ENCODE measurements around the gene PRRX2.
"Not testable (repeated sequence)": the region's sequence is repeated elsewhere in the genome, so short reads cannot be mapped to it uniquely, and the experiment has no call there.

The PRRX2 gene

DNA sequence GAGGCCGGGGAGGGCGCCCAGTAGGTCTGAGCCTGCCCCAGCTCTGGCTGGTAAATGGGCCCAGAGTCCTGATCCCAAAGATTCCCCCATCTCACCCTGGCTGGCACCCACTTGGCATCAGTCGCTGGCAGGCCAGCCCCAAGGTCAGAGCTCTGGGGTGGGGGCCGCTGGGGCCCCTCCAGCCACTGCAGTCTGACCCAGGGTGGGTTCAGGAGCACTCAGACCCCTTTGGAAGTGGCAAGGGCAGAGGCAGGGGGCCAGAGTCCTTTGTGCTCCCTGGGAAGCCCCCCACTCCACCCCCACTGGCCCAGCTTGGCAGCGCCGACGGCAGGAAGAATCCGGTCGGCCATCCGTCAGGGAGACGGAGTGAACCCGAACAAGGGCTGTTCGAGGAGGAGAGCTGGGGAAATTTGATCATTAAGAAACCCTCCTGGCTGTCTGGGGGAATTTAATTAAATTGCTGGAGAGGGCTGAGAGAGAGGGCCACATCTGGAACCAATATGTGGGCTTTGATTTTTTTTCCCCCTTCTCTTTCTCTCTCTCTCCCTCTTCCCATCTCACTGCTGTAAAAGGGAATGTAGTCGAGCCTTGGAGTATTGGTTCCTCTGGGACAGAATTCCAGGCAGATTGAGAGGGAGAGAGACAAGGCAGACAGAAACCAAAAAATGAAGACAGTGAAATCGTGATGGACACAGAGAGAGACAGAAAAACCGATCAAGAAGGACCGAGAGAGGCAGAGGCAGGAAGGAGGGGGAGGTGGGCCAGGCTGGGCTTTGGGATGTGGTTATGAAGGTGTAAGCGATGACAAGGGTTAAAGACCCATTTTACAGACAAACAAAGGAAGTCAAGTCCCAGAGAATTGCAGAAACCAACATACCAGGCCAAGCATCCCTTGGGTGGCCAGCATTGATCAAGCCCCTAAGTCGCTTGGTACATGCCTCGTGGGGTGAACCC, 15.4 kb upstream of the PRRX2 start:
- in situ Hi-C loops (cut with HindIII; ENCODE audit: low sequenced_read_pairs) = no loop called here

DNA sequence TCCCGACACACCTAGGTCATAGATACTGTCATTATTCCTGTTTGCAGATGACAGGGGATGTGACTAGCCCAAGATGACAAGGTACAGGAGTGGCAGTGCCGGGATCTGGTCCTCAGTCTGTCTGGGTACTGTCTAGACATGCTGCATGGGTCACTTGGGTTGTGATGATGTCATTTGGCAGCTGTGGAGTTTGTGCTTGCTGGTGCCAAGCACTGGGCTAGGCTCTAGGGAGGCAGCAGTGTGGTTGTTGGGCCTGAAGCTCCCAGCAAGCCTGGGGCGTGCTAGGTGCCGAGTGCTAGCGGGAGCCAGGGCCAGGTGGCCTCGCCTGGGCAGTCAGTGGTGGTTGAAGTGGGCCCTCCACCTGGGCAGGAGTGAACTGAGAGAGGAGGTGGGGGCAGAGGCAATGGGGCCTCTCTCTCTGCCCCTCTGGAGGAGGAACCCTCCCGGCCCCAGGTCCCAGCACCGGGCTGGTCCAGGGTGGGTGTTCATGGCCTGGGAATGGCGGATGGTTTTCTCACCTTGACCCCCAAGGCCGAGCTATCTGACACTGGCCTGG, 14.7 kb upstream of the PRRX2 start:
- in situ Hi-C loops (cut with HindIII; ENCODE audit: low sequenced_read_pairs) = no loop called here

DNA sequence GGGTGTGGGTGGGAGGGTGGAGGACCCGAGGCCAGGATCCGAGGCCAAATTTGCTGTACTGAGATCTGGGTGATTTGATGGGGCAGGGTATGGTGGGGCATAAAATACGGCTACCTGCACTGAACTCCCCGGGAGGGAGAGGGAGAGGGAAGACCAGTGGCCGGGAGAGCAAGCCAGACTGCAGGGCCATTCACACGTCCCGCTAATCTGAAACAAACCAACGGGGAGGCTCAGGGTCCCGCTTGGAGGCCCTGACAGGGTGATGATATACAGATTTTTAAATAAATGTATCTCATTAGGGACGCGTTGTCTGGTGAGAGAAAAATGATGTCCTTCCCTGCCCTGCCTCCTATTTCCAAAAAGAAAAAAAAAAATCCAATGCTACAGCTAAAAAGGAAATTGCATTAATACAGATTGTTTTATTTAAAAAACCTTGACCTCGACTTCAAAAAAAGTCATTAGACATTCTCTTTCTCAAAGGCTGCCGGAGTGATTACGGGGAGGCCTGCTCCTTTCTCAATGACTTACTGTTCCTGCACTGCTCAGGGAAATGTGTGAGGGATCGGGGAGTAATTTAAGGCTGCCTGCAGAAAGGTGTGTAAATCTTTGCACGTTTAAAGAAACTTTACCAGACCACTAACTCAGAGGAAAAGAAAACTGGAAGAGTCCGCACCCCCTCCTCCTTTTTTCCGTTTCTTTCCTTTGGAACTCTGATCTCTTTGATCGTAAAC, 11.5 kb upstream of the PRRX2 start:
- in situ Hi-C loops (cut with HindIII; ENCODE audit: low sequenced_read_pairs) = no loop called here

DNA sequence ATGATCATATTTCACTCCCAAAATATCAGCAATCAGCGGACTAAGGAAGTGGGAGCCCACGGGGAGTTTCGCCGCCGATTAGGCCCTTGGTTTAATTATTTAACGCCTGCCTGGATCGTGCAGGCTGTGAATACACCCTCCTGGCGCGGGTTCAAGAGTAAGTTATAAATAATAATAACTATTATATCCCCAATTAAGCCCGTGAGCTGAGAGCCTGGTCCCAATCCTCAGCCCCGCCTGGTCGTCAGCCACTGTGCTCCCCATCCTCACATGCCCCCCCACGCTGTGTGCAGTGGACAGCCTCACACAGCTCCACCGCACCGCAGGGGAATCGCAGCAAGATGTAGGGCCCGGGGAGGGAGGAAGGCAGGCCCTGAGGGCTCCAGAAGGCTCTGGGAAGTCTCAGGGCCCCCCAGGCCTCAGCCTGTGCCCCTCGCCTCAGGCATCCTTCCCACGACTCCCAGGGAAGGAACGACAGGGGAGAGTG, 10.8 kb upstream of the PRRX2 start:
- in situ Hi-C loops (cut with HindIII; ENCODE audit: low sequenced_read_pairs) = no loop called here

DNA sequence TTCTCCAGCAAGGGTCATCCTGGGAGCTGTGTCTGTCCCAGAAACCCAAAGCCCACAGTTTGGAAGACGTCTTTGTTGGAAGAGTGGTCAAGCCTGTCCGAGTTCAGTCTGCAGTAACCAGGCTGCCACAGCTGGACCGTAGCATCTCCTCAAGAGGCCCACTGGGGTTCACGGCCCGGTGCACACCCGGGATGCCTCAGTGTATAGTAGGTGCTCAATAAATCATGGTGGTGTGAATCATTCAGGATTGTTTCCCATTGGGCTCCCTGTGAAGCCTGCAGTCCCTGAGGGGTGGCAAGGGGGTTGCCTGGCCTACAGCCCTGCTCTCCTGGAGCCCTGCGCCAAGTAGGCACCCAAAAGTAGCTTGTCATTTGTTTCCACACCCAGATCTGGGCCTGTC, 10.3 kb upstream of the PRRX2 start:
- in situ Hi-C loops (cut with HindIII; ENCODE audit: low sequenced_read_pairs) = no loop called here

DNA sequence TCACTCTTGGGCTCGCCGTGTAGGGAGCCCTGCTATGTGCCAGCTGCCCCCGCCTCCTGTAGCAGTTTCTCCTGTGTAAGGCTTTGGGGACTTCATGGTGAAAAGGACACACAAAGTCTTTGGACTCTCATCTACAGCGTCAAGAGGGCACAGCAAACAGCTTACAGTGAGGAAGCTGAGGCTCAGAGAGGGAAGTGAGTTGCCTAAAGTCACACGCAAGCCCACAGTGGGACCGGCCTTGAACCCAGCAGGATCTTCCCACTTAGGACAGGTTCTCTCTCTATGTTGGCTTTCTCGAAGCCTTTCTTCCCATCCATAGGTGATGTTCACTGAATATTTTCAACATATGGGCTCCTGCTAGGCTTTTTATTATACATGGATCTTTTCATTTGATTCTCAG, 9.8 kb upstream of the PRRX2 start:
- in situ Hi-C loops (cut with HindIII; ENCODE audit: low sequenced_read_pairs) = no loop called here

DNA sequence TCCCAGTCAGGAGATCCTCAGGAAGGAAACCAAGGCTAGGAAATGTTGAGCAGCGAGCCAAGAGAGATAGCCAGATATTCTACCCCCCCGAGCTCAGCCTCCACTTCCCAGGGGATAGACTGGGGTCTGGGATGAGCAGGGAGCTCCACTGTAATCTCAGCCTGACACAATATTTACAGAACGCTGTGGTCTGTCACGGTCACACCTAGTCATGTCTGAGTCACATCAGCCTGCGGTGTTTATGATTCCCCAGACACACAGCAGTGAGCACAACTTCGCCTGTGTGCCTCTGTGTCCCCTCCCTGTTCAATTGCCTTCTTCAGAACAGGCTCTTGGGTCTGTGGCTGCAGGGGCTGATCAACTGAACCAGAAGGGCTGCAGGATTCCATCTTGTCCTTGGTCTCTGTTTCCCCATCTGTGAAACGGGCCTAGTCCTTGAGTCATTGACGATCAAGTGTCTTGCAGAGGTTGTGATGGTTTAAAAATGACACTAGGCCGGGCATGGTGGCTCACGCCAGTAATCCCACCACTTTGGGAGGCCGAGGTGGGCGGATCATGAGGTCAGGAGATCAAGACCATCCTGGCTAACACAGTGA, 8.6 kb upstream of the PRRX2 start:
- in situ Hi-C loops (cut with HindIII; ENCODE audit: low sequenced_read_pairs) = no loop called here

DNA sequence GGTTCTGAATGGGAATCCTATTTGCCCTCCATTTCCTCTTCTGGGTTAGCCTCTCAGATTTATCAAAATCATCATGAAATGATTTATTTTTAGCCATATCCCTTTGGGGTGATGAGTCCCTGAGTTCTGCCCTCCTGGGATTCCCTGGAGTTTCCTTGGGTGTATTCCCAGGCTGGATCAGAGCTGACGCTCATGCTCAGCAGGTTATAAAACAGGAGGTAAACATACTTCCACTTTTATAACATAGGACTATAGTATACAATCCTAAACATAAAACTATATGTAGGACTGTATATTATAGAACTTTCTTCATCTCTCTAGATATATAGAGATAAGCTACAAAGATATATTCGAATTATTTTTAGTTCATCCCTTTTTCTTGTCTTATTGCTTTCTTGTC, 4.4 kb upstream of the PRRX2 start:
- in situ Hi-C loops (cut with HindIII; ENCODE audit: low sequenced_read_pairs) = no loop called here

DNA sequence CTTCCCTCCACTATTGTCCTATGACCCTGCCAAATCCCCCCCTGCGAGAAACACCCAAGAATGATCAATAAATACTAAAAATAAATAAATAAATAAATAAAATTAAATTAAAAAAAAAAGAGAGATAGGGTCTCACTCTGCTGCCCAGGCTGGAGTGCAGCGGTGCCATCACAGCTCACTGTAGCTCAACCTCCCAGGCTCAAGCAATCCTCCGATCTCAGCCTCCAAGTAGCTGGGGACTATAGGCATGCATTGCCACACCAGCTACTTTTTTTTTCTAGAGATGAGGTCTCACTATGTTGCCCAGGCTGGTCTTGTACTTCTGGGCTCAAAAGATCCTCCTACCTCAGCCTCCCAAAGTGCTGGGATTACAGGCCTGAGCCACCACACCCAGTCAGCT, 3.2 kb upstream of the PRRX2 start:
- in situ Hi-C loops (cut with HindIII; ENCODE audit: low sequenced_read_pairs) = not testable (repeated sequence)

DNA sequence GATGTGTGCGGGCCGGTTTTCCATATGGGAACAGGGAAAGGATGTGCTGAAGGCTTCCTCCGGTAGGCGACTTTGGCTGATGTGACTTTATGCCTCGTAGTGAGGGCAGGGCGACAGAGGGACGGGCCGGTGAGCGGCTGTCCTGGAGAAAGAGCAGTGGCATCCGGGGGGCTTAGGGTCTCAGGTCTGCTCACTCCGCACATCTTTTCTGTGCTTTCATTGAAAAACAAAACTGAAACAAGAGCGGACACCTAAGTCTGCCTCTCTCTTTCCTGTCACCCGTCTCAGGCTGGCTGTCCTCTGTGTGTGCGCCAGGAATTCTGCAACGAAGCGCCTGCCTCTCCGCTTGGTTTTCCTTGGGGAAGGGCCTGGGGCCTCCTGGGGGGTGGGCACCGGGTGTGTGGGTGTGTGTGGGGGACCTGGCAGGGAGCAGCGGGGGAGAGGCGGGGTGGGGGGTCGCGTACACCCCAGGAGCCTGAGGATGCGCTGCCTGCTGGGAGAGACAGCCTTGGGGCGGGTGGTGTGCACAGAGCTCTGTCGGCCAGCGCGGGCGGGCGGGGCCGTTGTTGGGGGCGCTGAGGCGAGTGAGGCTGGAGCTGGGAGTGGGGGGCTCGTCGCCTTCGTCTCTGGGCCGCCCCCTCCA, 580 bp upstream of the PRRX2 start:
- in situ Hi-C loops (cut with HindIII; ENCODE audit: low sequenced_read_pairs) = no loop called here

DNA sequence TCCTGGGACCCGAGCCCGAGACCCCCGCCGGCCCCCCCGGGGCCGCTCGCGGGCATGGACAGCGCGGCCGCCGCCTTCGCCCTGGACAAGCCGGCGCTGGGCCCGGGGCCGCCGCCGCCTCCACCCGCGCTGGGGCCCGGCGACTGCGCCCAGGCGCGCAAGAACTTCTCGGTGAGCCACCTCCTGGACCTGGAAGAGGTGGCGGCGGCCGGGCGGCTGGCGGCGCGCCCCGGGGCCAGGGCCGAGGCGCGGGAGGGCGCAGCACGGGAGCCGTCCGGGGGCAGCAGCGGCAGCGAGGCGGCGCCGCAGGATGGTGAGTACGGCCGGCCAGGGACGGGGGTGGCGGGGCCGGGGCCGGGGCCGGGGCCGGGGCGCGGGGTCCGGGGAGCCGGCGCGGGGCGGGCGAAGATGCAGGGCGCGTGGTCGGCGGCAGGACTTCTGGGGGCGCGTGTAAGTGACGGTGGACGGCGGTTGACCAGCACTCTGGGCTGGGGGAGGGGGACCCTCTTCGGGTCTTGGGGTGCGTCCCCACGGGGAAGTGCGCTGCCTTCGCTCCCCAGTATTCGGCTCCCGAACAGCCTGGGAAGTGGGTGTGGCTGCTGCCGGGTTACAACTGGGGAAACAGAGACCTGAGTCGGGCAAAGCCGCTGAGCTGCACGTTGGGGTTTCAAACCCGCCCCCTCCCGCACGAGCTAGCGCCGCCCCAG, 520 bp downstream of the PRRX2 start:
- in situ Hi-C loops (cut with HindIII; ENCODE audit: low sequenced_read_pairs) = no loop called here

DNA sequence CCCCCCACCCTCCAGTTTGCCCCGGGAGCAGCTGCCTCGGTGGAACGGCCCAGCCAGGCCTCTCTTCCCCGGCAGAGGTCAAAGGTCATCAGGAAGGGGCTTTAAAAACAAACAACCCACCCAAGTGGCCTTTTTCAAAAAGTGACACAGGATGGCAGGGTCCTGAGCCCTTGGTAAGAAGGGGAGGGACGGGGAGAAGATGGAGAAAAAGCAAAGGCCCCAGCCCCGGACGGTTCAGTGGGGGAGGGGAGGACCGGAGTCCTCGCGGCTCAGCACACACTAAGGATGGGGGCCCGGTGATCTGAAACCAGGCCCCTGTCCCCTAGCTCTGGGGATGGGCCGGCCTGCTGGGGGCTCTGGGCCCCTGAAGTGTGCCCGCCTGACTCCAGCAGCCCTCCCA, 1.1 kb downstream of the PRRX2 start:
- in situ Hi-C loops (cut with HindIII; ENCODE audit: low sequenced_read_pairs) = no loop called here

DNA sequence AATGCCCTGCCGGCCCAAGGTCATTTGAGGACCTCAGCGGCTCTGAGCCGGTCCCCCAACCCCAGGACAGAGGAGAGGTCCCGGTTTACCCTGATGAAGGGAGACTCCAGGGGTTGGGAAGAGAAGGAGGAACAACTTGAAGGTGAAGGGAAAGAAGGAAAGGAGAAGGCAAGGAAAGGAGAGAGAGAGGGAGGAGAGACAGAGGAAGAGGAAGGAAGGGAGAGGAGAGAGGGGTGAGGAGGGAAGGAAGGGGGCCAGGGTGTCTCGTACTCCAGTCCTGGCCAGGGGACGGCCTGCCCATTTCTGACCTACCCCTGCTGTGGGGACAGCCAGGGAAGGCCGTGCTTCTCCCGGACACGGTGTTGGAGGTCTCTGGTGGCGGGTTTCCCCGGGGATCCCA, 1.9 kb downstream of the PRRX2 start:
- in situ Hi-C loops (cut with HindIII; ENCODE audit: low sequenced_read_pairs) = no loop called here

DNA sequence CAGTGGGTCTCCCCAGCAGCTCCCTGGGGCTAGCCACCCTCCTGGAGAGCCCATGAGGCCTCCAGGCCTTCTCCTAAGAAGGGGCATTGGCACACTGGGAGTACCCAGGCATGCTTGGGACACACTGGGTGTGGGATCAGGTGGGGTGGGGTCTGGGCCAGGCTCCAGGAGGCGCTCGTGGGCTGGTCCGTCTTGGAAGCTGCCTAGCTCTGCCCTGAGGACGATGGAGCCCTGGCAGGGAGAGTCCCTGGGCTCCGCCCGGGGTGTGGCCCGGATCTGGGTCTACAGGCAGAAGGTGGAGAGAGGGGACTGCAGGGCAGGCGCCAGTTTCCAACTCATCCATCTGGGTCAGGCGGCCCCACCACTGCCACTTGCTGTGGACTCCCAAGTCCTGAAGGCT, 2.4 kb downstream of the PRRX2 start:
- in situ Hi-C loops (cut with HindIII; ENCODE audit: low sequenced_read_pairs) = no loop called here

DNA sequence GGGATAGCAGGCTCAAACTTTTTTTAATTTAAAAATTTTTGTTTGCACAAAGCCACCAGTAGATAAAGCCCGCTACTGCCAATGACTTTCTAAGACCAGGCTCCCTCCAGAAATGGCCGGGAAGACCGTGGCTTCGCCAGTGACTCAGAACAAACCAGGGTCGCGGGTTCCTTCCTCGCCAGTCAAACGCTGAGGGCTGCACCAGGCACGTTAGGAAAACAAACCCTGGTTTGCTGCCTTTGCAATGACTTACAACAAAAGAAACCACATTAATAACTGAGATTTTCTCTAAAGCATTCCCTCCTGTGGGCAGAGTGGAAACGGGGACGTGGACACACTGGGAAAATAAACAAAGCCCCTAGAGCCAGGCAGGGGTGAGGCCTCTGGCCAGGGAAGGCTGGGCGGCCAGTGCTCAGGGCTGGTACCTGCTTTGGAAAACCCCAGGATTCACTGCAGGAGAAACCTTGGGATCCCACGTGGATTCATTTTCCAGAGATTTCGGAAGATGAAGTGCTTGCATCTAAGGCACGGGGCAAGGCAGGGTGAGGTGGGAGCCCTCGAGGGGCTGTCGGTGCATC, 3.8 kb downstream of the PRRX2 start:
- in situ Hi-C loops (cut with HindIII; ENCODE audit: low sequenced_read_pairs) = no loop called here

DNA sequence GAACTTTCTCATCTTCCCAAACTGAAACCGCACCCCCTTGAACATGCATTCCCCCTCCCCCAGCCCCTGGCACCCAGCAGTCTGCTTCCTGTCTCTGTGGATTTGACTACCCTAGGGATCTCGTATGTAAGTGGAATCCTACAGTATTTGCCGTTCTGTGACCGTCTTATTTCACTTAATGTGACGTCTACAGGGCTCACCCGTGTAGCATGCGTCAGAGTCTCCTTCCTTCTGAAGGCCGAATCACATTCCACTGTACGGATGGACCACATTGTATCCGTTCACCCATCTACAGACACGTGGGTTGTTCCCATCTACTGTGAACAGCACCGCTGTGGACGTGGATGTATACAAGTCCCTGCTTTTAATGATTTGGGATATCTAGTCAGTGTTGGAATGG, 4.5 kb downstream of the PRRX2 start:
- in situ Hi-C loops (cut with HindIII; ENCODE audit: low sequenced_read_pairs) = no loop called here

DNA sequence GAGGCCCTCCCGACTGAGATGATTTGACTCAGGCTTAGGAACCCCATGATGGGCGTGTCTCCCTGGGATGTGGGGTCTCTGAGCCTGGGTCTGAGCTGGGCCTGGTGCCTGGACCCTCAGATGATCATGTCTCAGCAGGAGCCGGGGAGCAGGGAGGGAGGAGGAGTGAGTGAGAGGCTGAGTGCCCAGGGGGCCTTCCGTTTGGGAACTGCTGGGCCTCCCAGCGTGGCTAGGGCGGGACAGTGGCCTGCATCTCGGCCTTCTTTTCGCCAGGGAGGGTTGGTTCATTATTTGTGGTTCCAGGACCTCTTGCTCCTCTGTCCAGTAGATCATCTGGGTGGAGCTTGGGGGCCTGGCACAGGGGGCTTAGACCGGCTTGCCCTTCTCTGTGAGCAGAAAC, 5.6 kb downstream of the PRRX2 start:
- in situ Hi-C loops (cut with HindIII; ENCODE audit: low sequenced_read_pairs) = no loop called here

DNA sequence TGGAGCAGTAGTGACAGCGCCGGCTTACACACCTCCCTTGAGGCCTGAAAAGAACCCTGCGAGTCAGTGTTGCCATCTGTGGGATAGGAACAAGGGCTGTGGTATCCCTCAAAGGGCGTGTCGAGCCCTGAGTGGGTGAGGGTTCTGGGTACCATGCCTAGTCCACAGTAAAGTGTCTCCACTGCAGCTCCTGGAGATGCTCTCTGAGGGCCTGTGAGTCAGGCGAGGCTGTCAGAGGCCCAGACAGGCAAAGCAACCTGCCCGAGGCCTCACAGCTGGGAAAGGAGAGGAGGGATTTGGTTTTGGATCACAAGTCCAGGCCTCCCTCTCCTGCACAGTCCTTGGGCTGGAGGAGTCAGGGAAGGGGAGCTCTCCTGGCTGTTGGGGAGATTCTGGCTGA, 6.1 kb downstream of the PRRX2 start:
- in situ Hi-C loops (cut with HindIII; ENCODE audit: low sequenced_read_pairs) = no loop called here

DNA sequence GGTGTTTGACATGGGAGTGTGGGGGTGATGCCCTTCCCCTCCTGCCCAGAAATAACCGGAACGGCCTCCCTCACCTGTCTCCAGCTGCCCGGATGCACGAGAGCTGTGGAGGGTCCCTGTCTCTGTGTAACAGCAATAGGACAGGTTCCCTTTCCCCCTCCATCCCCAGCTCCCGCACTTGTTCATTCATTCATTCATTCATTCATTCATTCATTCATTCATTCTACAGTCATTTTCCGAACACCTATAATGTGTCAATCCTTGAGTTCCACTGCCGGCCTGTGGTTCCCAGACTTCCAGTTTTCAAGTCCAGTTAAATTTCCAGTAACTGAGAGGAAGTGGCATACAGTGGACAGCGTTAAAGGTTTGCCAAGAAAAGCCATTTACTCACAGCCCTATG, 7.3 kb downstream of the PRRX2 start:
- in situ Hi-C loops (cut with HindIII; ENCODE audit: low sequenced_read_pairs) = no loop called here

DNA sequence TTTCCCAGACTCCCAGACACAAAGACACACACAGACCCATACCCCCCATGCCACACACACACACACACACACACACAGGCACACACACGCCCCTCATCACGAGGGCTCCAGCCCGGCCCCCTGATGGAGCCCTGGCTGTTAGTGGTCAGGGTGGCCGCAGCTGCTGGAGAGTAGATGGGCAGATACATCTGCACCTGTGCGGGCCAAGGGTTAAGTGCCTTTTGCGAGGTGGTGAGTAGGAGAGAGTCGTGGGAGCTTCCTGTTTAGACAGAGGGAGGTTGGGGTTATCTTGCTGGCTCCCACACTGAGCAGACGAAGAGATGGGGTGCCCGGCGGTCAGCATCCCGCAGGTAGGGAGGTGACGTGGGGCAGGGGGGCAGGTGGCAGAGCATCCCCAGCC, 8.2 kb downstream of the PRRX2 start:
- in situ Hi-C loops (cut with HindIII; ENCODE audit: low sequenced_read_pairs) = no loop called here

Measured in DLD1 (cell line).